Brain pericyte (primary cell): ENCODE measurements around the gene VIPR2.
"Not testable (repeated sequence)": the region's sequence is repeated elsewhere in the genome, so short reads cannot be mapped to it uniquely, and the experiment has no call there.

ENCODE experiments used
- DNase-seq: peaks from one replicate; pipeline ENCODE4 v3.0.0-alpha.2; 2012; ENCODE audit warnings: low read depth, low spot score

Gene VIPR2

DNA sequence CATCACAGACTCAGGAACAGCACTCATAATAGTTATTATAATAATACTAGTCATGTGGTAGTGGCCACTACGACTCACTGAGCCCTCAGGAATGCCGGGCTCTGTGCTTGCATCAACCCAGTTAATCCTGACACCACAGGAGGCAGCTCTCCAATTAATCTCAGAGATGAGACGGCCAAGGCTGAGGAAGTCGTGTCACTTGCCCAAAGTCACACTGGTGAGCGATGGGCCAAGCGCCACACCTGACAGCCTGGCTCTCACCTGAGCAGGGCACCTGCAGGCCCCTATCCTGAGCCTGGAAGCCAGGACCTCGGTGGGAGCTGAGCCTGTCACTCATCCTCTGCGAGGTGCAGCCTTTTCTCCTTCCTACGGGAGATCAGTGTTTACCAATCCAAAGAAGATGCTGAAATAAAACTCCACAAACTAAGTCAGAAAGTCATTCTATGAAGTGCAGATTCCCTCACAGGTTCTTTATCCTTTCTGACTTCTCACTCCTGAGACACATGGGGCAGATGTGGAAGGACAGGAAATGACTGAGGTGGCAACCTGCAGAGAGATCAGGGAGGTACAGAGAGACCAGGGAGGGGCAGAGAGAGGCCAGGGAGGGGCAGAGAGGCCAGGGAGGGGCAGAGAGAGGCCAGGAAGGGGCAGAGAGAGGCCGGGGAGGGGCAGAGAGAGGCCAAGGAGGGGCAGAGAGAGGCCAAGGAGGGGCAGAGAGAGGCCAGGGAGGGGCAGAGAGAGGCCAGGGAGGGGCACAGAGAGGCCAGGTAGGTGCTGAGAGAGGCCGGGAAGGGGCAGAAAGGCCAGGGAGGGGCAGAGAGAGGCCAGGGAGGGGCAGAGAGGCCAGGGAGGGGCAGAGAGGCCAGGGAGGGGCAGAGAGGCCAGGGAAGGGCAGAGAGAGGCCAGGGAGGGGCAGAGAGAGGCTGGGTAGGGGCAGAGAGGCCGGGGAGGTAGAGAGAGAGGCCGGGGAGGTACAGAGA, 38.5 kb downstream of the VIPR2 start:
- DNase-seq, result no peak

DNA sequence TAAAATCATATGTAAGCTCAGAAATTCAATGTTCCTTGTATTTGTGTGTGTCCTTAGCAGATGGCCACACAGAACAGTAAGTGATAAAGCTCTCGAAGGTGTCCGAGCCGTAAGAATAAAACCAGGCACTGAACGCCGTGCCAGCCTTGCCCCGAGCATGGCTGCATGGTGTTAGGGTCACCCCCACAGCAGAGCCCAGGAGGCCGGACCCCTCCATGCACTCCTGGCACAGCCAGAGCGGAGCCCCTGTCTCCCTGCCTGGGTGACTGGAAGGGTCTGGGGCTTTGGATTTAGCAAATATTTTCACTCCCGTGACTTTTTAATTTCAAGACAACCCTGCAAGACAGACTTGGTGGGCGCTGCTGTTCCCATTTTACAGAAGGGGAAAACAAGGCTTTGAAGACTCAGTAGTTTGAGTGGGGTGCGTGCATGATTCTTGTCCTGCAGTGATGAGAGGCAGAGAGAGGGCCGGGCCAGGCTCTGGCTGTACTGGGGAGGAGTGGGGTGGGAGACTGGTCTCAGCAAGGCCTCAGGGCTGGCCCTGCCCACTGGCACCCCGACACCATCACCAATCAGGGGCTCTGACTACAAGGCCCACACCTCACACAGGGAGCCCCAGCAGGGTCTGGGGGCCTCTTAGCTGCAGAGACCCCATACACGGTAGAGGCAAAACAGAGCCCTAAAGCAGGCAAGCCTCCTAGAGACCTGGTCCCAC, 39.4 kb downstream of the VIPR2 start:
- no peak for DNase-seq

DNA sequence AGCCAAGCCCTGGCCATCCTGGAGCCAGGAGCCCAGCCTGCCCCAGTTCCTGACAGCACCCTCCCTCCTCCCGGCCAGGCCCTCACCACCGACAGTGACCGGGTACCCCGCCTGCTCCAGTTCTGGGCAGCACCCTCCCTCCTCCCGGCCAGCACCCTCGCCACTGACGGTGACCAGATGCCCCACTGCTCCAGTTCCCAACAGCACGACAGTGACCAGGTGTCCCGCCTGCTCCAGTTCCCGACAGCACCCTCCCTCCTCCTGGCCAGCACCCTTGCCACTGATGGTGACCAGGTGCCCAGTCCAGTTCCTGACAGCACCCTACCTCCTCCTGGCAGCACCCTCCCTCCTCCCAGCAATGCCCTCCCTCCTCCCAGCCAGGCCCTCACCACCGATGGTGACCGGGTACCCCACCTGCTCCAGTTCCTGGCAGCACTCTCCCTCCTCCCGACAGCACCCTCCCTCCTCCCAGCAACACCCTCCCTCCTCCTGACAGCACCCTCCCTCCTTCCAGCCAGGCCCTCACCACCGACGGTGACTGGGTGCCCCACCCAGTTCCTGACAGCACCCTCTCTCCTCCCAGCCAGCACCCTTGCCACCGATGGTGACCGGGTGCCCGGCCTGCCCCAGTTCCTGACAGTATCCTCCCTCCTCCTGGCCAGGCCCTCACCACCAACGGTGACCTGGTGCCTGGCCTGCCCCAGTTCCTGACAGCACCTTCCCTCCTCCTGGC, 40.3 kb downstream of the VIPR2 start:
- no peak for DNase-seq

DNA sequence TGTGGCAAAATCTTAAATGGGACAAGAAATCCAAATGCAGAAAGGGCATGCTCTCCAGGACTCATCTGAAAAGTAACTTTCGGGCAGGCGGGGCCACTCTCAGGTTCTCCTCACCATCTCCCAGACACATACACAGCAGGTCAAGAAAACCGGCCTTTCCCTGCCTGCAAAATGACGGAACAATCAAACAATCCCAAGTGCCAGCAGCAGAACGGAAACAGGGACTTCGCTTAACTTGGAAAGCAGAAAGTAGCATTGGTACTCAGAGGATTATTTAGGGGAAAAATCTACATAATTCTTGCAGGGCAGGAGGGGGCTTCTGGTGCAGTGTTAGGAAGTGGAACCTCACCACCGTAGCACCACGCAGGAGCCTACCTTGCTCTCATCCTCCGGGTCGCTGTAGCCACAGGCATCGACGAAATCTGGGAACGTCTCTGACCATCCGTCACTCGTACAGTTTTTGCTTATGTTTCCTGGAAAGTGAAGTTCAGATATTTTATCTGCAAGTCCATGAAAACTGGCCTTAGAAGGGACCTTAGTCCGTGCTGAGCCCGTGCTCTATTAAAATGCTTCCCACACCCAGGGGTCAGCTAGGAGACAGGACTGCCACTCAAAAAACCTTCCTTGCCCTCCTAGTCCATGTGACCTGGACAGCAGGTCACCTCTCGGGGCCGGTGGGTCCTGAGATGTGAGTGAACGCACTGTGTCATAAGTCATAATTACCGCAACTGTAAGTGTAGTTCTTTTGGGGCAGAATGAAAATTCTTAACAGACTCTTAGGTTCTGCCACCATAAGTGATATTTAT, 41.1 kb downstream of the VIPR2 start:
- DNase-seq, result no peak

DNA sequence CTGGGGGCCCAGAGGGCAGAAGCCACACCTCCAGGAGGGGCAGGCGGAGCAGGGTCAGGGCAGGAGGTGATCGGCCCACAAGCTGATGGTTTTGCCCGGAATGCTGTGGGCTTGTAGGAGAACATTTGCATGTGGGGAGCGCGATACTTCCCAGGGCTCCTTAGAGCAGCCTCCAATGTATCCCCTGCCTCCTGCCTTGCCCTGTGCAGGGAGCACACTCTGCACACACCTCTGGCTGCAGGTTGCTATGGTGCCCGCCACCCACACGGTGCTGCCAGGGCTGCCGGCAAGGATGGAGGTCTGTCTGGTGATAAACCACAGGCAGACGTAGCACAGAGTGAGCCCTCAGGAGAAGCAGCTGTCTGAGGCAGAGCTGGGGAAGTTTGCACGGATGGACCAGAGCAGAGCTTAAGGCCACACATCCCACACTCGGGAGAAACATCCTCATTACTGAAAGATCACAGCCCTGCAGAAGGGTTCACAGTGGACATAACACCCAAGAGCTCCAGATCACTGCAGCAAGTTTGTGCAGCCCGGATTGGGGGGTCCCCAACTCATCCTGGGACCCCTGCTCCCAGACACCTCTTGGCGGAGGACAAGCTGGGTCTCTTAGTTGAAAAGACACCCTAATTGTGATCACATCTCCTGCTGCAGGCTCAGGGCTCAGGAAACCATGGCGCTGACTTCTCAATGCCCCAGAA, 41.8 kb downstream of the VIPR2 start:
- DNase-seq, result no peak

DNA sequence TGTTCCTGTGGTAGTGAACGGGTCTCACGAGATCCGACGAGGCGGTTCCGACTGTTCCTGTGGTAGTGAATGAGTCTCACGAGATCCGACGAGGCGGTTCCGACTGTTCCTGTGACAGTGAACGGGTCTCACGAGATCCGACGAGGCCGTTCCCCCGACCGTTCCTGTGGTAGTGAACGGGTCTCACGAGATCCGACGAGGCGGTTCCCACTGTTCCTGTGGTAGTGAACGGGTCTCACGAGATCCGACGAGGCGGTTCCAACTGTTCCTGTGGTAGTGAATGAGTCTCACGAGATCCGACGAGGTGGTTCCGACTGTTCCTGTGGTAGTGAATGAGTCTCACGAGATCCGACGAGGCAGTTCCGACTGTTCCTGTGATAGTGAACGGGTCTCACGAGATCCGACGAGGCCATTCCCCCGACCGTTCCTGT, 43.0 kb downstream of the VIPR2 start:
- DNase-seq, result not testable (repeated sequence)

DNA sequence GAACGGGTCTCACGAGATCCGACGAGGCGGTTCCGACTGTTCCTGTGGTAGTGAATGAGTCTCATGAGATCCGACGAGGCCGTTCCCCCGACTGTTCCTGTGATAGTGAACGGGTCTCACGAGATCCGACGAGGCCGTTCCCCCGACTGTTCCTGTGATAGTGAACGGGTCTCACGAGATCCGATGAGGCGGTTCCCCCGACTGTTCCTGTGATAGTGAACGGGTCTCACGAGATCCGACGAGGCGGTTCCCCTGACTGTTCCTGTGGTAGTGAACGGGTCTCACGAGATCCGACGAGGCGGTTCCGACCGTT, 43.6 kb downstream of the VIPR2 start:
- DNase-seq, result not testable (repeated sequence)

- DNase-seq, result not testable (repeated sequence)
Observed at GRCh38 chr7:159100281-159101082, 44.2 kb downstream of the VIPR2 start.

DNA sequence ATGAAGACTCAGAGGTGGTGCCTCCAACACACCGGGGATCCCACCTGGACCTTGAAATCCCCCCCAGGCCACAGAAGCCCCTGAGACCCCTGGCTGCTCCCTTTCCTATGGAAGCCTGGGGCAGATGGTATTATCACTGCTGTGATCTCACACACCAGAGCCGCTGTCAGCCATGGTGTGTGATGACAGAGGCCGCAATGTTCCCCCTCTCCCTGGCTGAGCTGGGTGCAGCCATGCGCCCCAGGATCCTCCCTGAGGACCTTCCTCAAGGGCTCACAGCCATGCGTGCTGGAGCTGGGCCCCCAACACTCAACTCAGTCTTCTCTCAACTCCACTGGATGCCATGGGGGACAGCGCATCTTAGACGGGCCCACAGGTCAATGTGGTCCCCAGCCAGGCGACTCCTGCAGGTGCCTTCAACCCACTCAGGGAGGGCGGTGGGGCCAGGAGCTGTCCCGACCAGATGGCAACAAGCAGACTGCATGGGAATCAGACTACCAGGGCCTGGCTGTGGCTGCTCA, 44.9 kb downstream of the VIPR2 start:
- DNase-seq, result no peak

DNA sequence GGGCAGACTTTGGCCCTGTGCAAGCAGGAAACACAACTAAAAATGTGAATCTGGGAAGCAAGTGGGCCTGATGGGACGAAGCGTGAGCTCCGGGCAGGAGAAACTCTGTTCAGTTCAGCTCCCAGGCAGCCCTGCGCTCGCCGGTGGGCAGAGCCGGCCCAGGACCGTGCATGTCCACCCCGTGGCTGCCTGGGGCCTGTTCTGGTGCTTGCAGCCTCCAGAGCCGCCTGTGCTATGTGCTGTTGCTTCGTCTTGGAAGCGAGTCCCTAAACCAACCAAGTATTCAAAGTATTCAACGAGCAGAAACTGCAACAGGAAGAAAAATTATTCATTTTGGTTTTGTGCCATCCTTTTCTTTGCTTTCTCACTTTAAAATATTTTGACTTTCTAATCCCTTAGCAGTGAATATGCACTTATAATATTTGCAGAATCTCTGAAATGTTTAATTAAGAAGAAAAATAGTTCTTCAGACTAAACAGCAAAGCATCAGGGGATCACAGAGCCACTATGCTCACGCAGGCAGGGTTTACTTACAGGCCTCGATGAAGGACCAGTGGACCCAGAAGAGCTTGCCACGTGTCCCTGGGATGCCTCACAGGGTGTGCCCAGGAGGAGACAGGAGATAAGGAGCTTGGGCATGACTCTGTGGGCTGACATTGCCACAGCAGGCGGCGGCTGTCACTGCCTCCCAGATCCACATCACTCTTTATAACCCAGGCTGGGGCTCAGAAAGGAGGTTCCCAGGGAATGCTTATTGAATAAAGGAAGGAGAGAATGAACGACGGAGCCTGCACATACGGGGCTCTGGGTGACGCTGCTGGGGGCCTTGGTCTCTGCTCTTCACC, 45.6 kb downstream of the VIPR2 start:
- no peak for DNase-seq

- DNase-seq, result no peak
Observed at GRCh38 chr7:159098424-159098786, 46.3 kb downstream of the VIPR2 start.

GRCh38 chr7:159097661-159098423, 46.8 kb downstream of the VIPR2 start:
- DNase-seq, result no peak

DNA sequence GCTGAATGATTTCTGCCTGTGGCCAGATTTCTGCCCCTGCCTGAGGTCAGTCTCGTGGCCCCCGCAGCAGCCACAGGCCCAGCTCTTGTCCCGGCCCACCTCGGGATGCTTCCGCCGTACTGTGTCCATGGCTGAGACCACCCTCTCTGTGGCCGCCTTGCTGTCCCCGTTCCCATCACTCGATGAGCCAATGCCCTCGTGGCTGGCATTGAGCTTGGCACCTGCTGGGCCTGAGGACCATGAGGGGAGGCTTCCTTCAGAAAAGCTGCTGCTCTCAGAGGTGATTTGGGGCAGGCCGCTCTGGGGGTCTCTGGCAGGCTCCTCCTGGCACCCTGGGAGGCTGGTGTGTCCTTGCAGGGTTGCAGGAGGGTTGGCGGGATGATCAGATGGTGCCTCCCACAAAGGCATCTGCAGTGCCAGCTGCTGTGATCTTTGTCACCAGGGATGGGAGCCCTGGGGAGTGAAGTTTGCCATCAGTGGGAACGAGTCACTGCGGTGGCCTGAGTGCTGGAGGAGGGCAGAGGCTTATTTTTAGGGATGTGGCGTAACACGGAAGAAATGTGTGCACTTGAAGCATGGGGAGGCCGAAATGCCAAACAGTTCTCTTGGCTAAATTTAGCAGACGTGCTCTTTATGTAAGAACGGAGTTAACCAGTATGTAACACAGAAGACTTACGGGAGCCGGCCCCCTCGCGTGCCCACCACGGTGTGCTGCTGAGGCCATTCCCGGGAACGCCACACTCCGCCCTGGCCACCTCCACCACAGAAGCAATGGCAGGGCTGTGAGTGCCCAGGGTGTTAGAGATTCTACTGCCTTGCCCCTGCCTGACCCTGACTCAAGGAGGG, 47.7 kb downstream of the VIPR2 start:
- no peak for DNase-seq

- no peak for DNase-seq
Observed at GRCh38 chr7:159095979-159096411, 48.7 kb downstream of the VIPR2 start.

- DNase-seq, result no peak
Observed at GRCh38 chr7:159094919-159095915, 49.5 kb downstream of the VIPR2 start.
